HepG2 (cell line): ENCODE results near the gene STYXL1. TPM values are rescaled to one million over a fixed set of nuclear protein-coding genes. Genes with fewer than 3 reads are reported as not detected.

ENCODE experiments used
- ATAC-seq: fragments of 200-7000 bp; cut with Tn5 transposase; 3 replicates; pipeline ENCODE4 v1.9.1; 2020; ENCODE audit warnings: mild to moderate bottlenecking, moderate library complexity
- BruUV-seq: library from RNA; stranded (reverse); fragments of 400-500 nt; replicated peaks from 2 replicates; lab custom pipeline; 2021; lab: Mats Ljungman, UMichigan
- CTCF ChIA-PET: fragments of 300-600 bp; formaldehyde crosslinking; extraction: SDS; loops from one replicate; lab custom pipeline; 2021; ENCODE audit warnings: low total read pairs, inconsistent platforms, low intra/inter-chr PET ratio; lab: Yijun Ruan, JAX
- POLR2A ChIA-PET: fragments of 350-600 bp; sonication (Branson Sonifier 250); formaldehyde crosslinking; loops from one replicate; lab custom pipeline; 2020; ENCODE audit warnings: antibody characterized with exemption, inconsistent platforms; lab: Yijun Ruan, JAX
- DNase-seq: peaks from one replicate; pipeline ENCODE4 v3.0.0-alpha.2; 2015; ENCODE audit warnings: low spot score
- FAIRE-seq: peaks from 3 replicates; lab custom pipeline; 2011; peaks lifted over from hg19 to GRCh38; lab: Jason Lieb, UNC
- H2AFZ ChIP-seq: one replicate; pipeline ENCODE4 v1.6.1; 2011; ENCODE audit warnings: low read length, inconsistent platforms
- H3K27ac ChIP-seq: fragments of 300-600 bp; 3 replicates; pipeline ENCODE4 v1.8.0; 2011; ENCODE audit warnings: mixed run types, mild to moderate bottlenecking, mixed read lengths, low read length, inconsistent platforms; ENCODE audit not compliant: insufficient read depth; ENCODE audit errors: extremely low read length
- H3K27me3 ChIP-seq, 2 experiments: fragments of 200-600 bp in 1 of 2; 2 replicates in 1 of 2; 3 replicates in 1 of 2; pipeline versions ENCODE4 v1.6.0 to v1.8.0; 2011; ENCODE audit warnings: low read length in 2 of 2, mild to moderate bottlenecking in 2 of 2, moderate library complexity in 2 of 2, inconsistent platforms in 1 of 2; ENCODE audit not compliant: insufficient read depth in 2 of 2, control insufficient read depth in 1 of 2
- H3K36me3 ChIP-seq, 2 experiments: fragments of 200-600 bp in 1 of 2; replicated peaks in 1 of 2; 2 replicates in 1 of 2; 3 replicates in 1 of 2; pipeline versions ENCODE4 v1.5.1 to v1.8.0; 2011; ENCODE audit warnings: low read length in 2 of 2, inconsistent platforms in 1 of 2; ENCODE audit not compliant: insufficient read depth in 2 of 2, control insufficient read depth in 1 of 2
- H3K4me1 ChIP-seq: 2 replicates; pipeline ENCODE4 v1.5.1; 2012; ENCODE audit warnings: low read length, inconsistent platforms; ENCODE audit not compliant: insufficient read depth
- H3K4me2 ChIP-seq: 2 replicates; pipeline ENCODE4 v1.6.0; 2011; ENCODE audit warnings: low read depth, low read length, inconsistent platforms
- H3K4me3 ChIP-seq, 3 experiments: fragments of 200-600 bp in 1 of 3; sonication (generic), shearing (Covaris generic) in 1 of 3; replicated peaks in 1 of 3; 2 replicates each; pipeline ENCODE4 v1.5.1; 2011 to 2016; ENCODE audit warnings: low read length in 3 of 3, inconsistent platforms in 2 of 3, low read depth in 2 of 3, mild to moderate bottlenecking in 2 of 3, control low read depth in 1 of 3, mixed read lengths in 1 of 3; ENCODE audit not compliant: insufficient read depth in 1 of 3
- H3K79me2 ChIP-seq: one replicate; pipeline ENCODE4 v1.6.1; 2011; ENCODE audit warnings: low read length, inconsistent platforms; ENCODE audit not compliant: insufficient read depth
- H3K9ac ChIP-seq: 2 replicates; pipeline ENCODE4 v1.6.0; 2011; ENCODE audit warnings: mild to moderate bottlenecking, low read depth, low read length, inconsistent platforms; ENCODE audit not compliant: insufficient read depth
- H3K9me3 ChIP-seq: 2 replicates; pipeline ENCODE4 v1.5.1; 2012; ENCODE audit warnings: mild to moderate bottlenecking, low read length
- H4K20me1 ChIP-seq: 2 replicates; pipeline ENCODE4 v1.6.0; 2011; ENCODE audit warnings: inconsistent platforms, mild to moderate bottlenecking, low read length, moderate library complexity; ENCODE audit not compliant: insufficient read depth
- BCL6 ChIP-seq: IDR thresholded peaks from 2 replicates; pipeline ENCODE4 v1.6.1; 2016; ENCODE audit warnings: missing genetic modification reagents, missing compliant biosample characterization
- HBP1 ChIP-seq: IDR thresholded peaks from 2 replicates; pipeline ENCODE4 v1.6.1; 2016; ENCODE audit warnings: low read depth, control low read depth
- MBNL3 ChIP-seq: fragments of 250-450 bp; sonication (Bioruptor Pico); conservative IDR thresholded peaks from 2 replicates; pipeline ENCODE4 v1.8.0; 2022; ENCODE audit warnings: mild to moderate bottlenecking, inconsistent platforms
- RELA ChIP-seq: sonication (generic); formaldehyde crosslinking; IDR thresholded peaks from 2 replicates; pipeline ENCODE4 v1.4.0; 2020; ENCODE audit warnings: missing genetic modification reagents
- ZNF562 ChIP-seq: sonication (generic); formaldehyde crosslinking; IDR thresholded peaks from 2 replicates; pipeline ENCODE4 v1.8.0; 2022; ENCODE audit warnings: missing genetic modification reagents, borderline replicate concordance
- WGBS: methylation state at CpG from one replicate; pipeline ENCODE4 v1.1.6; 2017; ENCODE audit warnings: low lambda C conversion rate; 5-methylcytosine and 5-hydroxymethylcytosine counted together
- in situ Hi-C: cut with HindIII; loops from 2 replicates; pipeline ENCODE4 v1.10.0; 2017; ENCODE audit warnings: low pct_unique_long_range_greater_than_20kb; ENCODE audit not compliant: extremely low pct_ligation_motif_present
- intact Hi-C: fragments of 100-400 bp; cut with micrococcal nuclease; formaldehyde crosslinking; loops from one replicate; pipeline ENCODE4 v1.10.0; 2022; ENCODE audit not compliant: unreplicated experiment
- polyA plus RNA-seq, 8 experiments: library from polyadenylated mRNA; depleted of rRNA in 3 of 8; stranded (reverse) in 7 of 8; unstranded in 1 of 8; fragments of >200 nt; fragmentation: Illumina TruSeq in 4 of 8; extraction: Trizol in 4 of 8; gene quantifications; 2 replicates each; pipeline versions ENCODE4 v1.2.1 to v1.2.3, GENCODE V29; 2011 to 2016; ENCODE audit warnings: low read depth in 4 of 8, missing spikeins in 1 of 8, mixed read lengths in 1 of 8; ENCODE audit not compliant: insufficient read depth in 1 of 8
- total RNA-seq, 5 experiments: library from RNA; depleted of rRNA; stranded (reverse); fragments of >200 nt; fragmentation: Illumina TruSeq; extraction: Trizol; gene quantifications; 2 replicates each; pipeline ENCODE4 v1.2.3, GENCODE V29; 2016; ENCODE audit warnings: low read depth in 1 of 5
- TF ChIP-seq, protein P1 (sequence below): sonication (generic); formaldehyde crosslinking; IDR thresholded peaks from 2 replicates; pipeline ENCODE4 v1.5.1; 2020; ENCODE audit warnings: mild to moderate bottlenecking, moderate library complexity, missing genetic modification reagents

STYXL1 gene
- total and polyA plus RNA-seq, 2 of the 13 experiments (the other 11 are each of a cell fraction or from before 2014, with no cell fraction given), result 23.9 to 38.3 TPM

GRCh38 chr7:76050545-76050944 is 2.7 kb upstream of the STYXL1 start:
- no peak overlapping the region for H3K4me2 ChIP-seq

More at GRCh38 chr7:76050545-76050944, 2.7 kb upstream of the STYXL1 start:
- in situ Hi-C loops, result no loop called here
- Histone ChIP-seq H3K36me3 (peaks cover 8 to 45% of the 10 kb centered on the region in 2 experiments), H4K20me1 (no peaks in the 10 kb centered on the region), H2AFZ (no peak overlapping the region), H3K79me2 (peaks cover 80% of the 10 kb centered on the region), H3K4me3 (no peak overlapping the region), H3K27me3 (no peaks in the 10 kb centered on the region; a peak in 1 of 5 replicates), H3K27ac (no peak overlapping the region), H3K4me1 (peaks cover 64% of the 10 kb centered on the region), H3K9me3 (no peaks in the 10 kb centered on the region), H3K9ac (no peak overlapping the region)
- DNase-seq (no peak), FAIRE-seq (no peak), ATAC-seq (no peak)
- ChIA-PET POLR2A (no interaction called here), CTCF (no interaction called here)
- WGBS, result 99% methylated on average over 5 of the region's 5 CpGs
- TF ChIP-seq, protein P1, sequence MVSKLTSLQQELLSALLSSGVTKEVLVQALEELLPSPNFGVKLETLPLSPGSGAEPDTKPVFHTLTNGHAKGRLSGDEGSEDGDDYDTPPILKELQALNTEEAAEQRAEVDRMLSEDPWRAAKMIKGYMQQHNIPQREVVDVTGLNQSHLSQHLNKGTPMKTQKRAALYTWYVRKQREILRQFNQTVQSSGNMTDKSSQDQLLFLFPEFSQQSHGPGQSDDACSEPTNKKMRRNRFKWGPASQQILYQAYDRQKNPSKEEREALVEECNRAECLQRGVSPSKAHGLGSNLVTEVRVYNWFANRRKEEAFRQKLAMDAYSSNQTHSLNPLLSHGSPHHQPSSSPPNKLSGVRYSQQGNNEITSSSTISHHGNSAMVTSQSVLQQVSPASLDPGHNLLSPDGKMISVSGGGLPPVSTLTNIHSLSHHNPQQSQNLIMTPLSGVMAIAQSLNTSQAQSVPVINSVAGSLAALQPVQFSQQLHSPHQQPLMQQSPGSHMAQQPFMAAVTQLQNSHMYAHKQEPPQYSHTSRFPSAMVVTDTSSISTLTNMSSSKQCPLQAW, result no peak
- TF ChIP-seq RELA (CRISPR knock-in tag), result no peak
- no peak for TF ChIP-seq BCL6
- TF ChIP-seq HBP1 (CRISPR knock-in tag), result no peak
- TF ChIP-seq MBNL3 (CRISPR knock-in tag), result no peak
- no peak for TF ChIP-seq ZNF562 (CRISPR knock-in tag)
- BruUV-seq, result no TSS peak
- intact Hi-C loops, result no loop called here
